ENCODE data around the gene VAV1.
A peak's percentile ranks its signal among the peaks of the same experiment; 100 is the strongest.
"Not testable (repeated sequence)": the region's sequence is repeated elsewhere in the genome, so short reads cannot be mapped to it uniquely, and the experiment has no call there.

The VAV1 gene

GRCh38 chr19:6791237-6791636 is 18.7 kb downstream of the VAV1 start:
- DNase-seq = no peak

DNA sequence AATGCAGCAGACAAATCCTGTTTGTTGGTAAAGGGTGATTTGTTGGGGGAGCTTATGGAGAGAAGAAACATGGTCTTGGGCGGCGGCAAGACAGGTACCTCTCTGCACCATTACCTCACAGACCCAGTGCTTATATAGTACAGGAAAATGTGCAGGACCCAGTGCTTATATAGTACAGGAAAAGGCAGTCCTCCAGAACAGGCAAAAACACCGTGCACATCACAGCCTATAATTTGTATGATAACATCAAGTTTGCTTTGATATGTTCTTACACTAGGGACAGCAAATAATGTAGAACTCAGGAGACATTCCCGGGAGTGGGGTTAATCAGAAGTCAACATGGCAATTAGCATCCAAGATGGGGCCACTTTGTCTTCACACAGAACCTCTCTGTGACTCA is 20.9 kb downstream of the VAV1 start:
- DNase-seq = no peak

- DNase-seq = no peak
Observed at GRCh38 chr19:6793973-6794372, 21.5 kb downstream of the VAV1 start.

DNA sequence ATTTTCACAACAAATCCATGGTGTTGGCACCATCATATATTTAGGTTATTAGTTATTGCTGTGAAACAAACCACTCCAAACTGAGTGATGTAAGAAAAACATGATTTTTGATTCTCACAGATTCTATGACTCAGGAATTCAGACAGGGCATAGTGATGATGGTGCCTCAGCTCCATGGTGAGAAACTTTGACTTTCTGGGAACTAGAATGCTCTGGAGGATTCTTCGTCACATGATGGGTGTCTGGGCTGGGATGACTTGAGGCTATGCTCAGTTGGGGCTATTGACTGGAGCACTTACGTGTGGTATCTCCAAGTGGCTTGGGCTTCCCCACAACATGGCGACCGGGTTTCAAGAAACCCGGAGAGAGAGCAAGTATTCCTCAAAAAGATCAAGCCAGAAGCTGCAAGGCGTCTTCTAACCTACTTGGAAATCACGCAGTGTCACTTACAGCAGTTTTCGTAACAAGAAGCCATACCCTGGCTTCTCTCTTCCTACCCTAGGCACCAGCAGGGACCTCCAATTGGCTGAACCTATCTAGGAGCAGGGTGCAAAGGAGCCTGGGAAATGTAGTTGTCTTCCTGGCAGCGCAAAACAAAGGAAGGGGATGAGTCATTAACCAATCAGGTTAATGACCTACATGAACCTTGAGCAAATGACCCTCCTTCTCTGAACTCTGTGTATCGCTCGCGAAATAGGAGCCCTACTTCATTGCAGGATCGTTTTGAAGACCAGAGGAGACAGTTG is 22.4 kb downstream of the VAV1 start:
- DNase-seq = no peak

- no peak for DNase-seq
Observed at GRCh38 chr19:6796278-6796677, 23.8 kb downstream of the VAV1 start.

DNA sequence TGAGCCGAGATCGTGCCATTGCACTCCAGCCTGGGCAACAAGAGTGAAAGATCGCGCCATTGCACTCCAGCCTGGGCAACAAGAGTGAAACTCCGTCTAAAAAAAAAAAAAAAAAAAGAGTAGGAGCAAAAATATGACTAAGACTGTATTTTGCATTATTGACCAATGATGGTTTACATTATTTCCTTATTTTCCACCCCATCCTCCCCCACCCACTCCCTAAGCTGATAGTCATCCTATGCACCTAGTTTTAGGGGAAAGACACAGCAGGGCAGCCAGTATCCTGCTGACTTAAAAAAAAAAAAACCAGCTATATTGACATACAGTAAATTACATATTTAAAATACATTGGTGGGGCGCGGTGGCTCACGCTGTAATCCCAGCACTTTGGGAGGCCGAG is 25.1 kb downstream of the VAV1 start:
- no peak for DNase-seq

- DNase-seq = not testable (repeated sequence)
Observed at GRCh38 chr19:6800160-6800790, 27.8 kb downstream of the VAV1 start.

DNA sequence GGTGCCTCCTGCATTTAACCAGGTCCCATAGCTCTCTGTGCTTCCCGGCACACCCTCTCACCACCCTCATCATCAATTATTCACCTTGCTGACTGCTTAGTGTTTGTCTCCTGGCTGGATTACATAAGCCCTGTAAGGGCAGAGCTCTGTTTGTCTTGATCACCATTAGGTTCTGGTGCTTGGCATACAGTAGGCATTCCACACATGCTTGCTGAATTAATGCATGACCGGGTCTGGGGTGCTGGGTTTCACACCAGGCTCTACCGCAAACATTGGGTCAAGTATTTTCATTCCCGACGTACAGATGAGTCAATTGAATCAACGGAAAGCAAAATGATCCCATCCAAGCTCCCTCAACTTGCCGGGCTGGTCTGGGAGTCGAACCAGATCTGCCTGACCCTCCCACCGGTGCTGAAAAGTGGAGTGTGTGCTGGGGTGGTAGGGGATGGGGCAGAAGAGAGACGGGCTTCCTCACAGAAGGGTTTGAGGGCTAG is 28.5 kb downstream of the VAV1 start:
- no peak for DNase-seq

DNA sequence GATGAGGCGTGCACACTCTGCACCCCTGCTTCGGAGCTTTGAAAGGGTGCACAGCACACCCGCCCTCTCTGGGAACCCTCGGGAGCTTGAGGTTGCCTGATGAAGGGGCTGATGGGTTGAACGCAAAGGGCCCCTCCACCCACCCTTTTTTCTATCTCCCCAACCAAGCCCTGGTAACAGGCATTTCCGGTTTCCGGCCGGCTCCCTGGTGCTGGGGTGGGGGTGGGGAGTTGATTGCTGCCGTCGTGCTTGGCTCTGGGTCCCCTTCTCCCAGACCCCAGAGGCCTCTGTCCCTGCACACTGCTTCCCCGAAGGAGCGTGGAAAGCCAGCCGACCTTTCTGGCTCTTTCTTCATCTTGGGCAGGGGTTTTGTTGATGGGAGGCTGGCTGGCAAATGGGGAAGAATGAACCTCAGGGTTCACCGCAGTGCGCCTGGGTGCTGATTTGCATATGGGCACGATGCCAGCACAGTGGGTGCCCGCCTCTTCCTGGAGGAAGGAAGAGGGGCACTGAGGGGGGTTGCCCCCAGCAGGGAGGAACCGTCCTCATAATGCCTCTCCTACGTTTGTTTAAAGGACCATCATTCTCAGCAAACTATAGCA is 29.1 kb downstream of the VAV1 start:
- peak; percentile 79 for DNase-seq

DNA sequence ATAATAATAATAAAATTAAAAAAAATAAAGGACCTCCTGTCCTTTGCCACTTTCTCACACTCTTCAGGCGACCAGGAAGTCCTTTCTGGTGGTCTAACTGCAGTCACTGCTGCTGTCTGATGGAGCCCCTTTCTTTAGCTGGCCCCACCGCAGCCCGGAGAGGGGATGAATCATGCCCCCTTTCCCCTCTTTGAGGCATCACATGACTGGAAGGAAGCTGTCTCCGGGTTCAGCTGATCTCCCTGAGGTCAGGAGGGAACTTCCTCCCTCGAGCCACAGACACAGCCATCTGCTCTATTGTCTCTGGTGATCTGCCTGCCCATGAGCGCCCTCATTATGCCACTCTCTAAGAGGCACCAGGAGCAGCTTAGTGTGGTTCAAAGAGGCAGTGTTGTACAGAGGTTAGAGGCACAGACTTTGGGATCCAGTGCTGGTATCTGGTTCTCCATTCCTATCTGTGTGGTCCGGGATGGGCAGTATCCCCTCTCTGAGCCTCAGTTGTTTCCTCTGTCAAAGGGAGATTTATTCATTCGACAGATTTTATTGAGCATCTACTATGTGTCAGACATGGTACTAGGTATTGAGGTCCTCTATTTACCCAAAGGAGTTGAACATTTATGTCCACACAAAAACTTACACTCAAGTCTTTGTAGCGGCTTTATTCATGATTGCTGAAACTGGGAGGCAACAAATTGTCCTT is 30.0 kb downstream of the VAV1 start:
- peak; percentile 66 for DNase-seq

DNA sequence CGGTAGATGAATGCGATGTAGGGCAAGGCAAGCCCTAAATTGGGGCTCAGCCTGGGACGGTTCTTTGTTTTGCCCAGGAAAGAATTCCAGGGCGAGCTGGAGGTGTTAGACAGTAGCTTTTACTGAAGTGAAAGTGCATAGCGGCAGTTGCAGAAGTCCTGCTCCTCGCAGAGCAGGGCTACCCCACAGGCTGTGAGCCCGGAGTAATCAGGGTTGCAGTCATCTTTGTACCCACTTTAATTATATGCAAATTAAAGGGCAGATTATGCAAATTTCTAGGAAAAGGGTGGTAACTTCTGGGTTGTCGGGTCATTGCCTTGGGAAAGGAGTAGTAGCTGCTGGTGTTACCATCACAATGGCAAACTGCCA is 30.5 kb downstream of the VAV1 start:
- DNase-seq = no peak

DNA sequence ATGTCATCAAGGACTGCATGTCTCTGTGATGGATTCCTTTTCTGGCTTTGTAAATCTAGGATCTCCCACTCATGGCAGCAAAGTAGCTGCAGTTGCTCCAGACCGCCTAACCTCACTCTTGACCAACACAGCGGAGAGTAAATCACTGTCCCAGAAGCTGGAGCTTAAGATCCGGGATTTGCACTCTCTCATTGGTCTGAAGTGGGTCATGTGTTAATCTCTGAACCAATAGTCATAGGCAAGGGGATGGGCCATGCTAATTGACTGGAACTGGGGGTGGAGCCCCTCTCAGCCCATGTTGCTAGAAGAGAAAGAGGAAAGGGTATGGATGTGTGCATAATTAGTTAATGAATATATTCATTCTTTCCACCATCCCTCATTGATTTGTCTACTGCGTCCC is 34.0 kb downstream of the VAV1 start:
- DNase-seq = no peak

- no peak for DNase-seq
Observed at GRCh38 chr19:6807291-6807690, 34.8 kb downstream of the VAV1 start.

- no peak for DNase-seq
Observed at GRCh38 chr19:6808494-6808893, 36.0 kb downstream of the VAV1 start.

DNA sequence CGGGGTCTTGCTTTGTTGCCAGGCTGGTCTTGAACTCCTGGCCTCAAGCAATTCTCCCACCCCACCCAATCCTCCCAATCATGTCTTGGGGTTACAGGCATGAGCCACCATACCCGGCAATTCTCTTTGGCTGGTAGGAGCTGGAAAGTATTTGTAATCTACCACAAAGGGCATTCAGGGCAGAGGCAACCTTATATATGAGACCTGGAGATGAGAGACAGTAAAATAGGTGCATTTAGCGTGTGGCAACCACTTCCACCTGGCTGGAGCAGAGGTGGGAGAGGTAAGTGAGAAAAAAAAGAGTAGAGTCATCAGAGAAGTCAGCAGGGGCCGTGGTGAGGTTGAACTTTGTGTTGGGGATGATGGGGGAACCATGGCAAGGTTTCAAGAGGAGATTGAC is 36.8 kb downstream of the VAV1 start:
- no peak for DNase-seq

GRCh38 chr19:6811378-6811777 is 38.9 kb downstream of the VAV1 start:
- DNase-seq = no peak

DNA sequence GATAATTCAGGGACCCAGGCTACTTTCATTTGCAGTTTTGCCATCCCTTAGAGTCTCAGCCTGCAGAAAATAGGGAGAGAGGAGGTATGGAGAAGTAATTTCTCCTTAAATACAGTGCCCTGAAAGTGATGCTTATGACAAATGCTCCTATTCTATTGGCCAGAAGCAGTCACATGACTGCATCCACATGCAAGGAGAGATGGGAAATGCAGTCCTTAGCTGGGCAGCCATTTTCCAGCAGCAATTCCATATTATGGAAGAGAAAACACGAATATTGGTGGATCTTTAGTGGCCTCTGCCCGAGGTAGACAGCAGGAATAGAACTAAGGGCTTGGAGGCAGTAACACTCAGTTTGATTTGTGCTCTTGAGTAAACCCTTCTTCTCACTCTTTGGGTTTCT is 39.4 kb downstream of the VAV1 start:
- no peak for DNase-seq

GRCh38 chr19:6812612-6813011 is 40.1 kb downstream of the VAV1 start:
- DNase-seq = no peak

- DNase-seq = no peak
Observed at GRCh38 chr19:6813659-6814058, 41.2 kb downstream of the VAV1 start.

GRCh38 chr19:6817179-6817578 is 44.7 kb downstream of the VAV1 start:
- no peak for DNase-seq

DNA sequence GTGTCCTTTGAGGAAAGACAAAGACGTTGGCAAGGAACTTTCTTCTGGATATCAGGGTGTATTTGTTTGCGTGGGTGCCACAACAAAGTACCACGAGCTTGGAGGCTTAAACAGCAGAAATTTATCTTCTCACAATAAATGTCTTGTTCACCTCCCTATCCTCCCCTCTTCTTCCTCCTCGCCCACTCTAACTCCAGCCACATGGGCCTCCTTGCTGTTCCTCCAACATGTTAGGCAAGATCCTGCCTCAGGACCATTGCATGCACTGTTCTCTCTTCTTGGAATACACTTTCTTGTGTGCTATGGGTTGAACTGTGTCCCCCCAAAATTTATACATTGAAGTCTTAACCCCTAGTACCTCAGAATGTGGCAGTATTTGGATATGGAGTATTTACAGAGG is 45.7 kb downstream of the VAV1 start:
- no peak for DNase-seq

- no peak for DNase-seq
Observed at GRCh38 chr19:6819323-6819722, 46.8 kb downstream of the VAV1 start.

DNA sequence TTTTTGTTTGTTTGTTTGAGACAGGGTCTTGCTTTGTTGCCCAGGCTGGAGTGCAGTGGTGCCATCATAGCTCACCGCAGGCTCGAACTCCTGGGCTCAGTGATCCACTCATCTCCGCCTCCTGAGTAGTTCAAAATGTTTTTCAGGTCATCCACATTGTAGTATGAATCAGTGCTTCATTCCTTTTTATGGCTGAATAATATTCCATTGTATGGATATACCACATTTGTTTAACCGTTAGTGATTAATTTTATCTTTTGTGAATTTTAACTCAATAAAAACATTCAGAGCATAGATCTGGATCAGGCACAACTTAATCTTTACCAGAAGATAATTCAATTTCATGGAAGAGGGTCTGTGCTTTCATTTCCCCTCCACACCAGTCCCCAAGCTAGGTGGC is 47.7 kb downstream of the VAV1 start:
- DNase-seq = no peak

Measured in stimulated activated naive CD4-positive, alpha-beta T cell treated with Interleukin-2 at 50 U/mL for 16 hours (primary cell).